ENCODE data around the gene UCHL5.
A peak's percentile ranks its signal among the peaks of the same experiment; 100 is the strongest.

The UCHL5 gene

GRCh38 chr1:193059282-193060114 is at the start of gene UCHL5, which contains the start of gene RO60:
Gene UCHL5 (minus strand): TSS chr1:193059360. CDS start chr1:193059260, 100 bp downstream.
Gene RO60 (plus strand): TSS chr1:193059612. CDS start chr1:193069055, 9,443 bp downstream.
- ChIA-PET CTCF (interaction anchor here (0.8 kb wide), 1 partner anchor 11 kb away, joined by 4 read pairs; no protein-coding TSS in a partner anchor), POLR2A (ENCODE audit: low non-redundant PET) (interaction anchor here (1.3 kb wide), 1 partner anchor 62 kb away, joined by 3 read pairs; the partner anchor contains the start of gene CDC73)
- no peak for TF ChIP-seq CTCF (conservative IDR thresholded peaks at IDR 0.05; ENCODE audit: low read depth)
- peak within 1 kb of the TSS; percentile 98 for H3K27ac ChIP-seq
- DNase-seq (ENCODE audit: low spot score), result peak; percentile 97

- no peak for TF ChIP-seq CTCF (conservative IDR thresholded peaks at IDR 0.05; ENCODE audit: low read depth)
- ChIA-PET POLR2A (ENCODE audit: low non-redundant PET) (no interaction called here), CTCF (interaction anchor here (1.9 kb wide), 1 partner anchor 13 kb away, joined by 9 read pairs; no protein-coding TSS in a partner anchor)
- H3K27ac ChIP-seq, result no peak overlapping the region
- DNase-seq (ENCODE audit: low spot score), result no peak
These were observed 49.3 kb upstream of the UCHL5 start for GRCh38 chr1:193108471-193108870.

GRCh38 chr1:193105821-193106177 is 46.6 kb upstream of the UCHL5 start:
- no peak for TF ChIP-seq CTCF (conservative IDR thresholded peaks at IDR 0.05; ENCODE audit: low read depth)
- peak overlapping the region; percentile 97 for H3K27ac ChIP-seq
- DNase-seq (ENCODE audit: low spot score), result no peak
- ChIA-PET POLR2A (ENCODE audit: low non-redundant PET) (interaction anchor here (0.6 to 1.1 kb wide), 4 partner anchors 10 to 319 kb away, joined by 3 to 5 read pairs (median 4); partner anchors contain the start of gene CDC73), CTCF (interaction anchor here (2.4 kb wide), 1 partner anchor 16 kb away, joined by 18 read pairs; the partner anchor contains the start of gene CDC73)

GRCh38 chr1:193104907-193105820 is 46.0 kb upstream of the UCHL5 start, which contains the start of gene GLRX2:
Gene GLRX2 (minus strand): TSS chr1:193105414. CDS start chr1:193105382, 32 bp downstream.
- DNase-seq (ENCODE audit: low spot score), result peak; percentile 93
- H3K27ac ChIP-seq, result peak within 1 kb of the TSS; percentile 97
- POLR2A ChIA-PET (ENCODE audit: low non-redundant PET), result interaction anchor here (0.6 to 1.1 kb wide), 5 partner anchors 9 to 318 kb away, joined by 3 to 5 read pairs (median 4); partner anchors contain the start of gene CDC73
- CTCF ChIA-PET, result interaction anchor here (0.6 to 2.4 kb wide), 2 partner anchors 17 to 18 kb away, joined by 7 to 18 read pairs; partner anchors contain the start of gene CDC73
- no peak for TF ChIP-seq CTCF (conservative IDR thresholded peaks at IDR 0.05; ENCODE audit: low read depth)

- CTCF ChIA-PET, result interaction anchor here (0.6 to 2.4 kb wide), 3 partner anchors 9 to 18 kb away, joined by 4 to 18 read pairs (median 7); partner anchors contain the start of gene CDC73
- H3K27ac ChIP-seq, result peak overlapping the region; percentile 97
- POLR2A ChIA-PET (ENCODE audit: low non-redundant PET), result interaction anchor here (1.1 kb wide), 2 partner anchors 17 to 46 kb away, joined by 3 to 5 read pairs; partner anchors contain the start of gene CDC73
- TF ChIP-seq CTCF (conservative IDR thresholded peaks at IDR 0.05; ENCODE audit: low read depth), result no peak
- peak; percentile 58 for DNase-seq (ENCODE audit: low spot score)
These were observed 45.3 kb upstream of the UCHL5 start for GRCh38 chr1:193104502-193104906.
